Loucy (cell line): Measurements from ENCODE around the gene NRM.
A peak's percentile ranks its signal among the peaks of the same experiment; 100 is the strongest.
"Not testable (repeated sequence)": the region's sequence is repeated elsewhere in the genome, so short reads cannot be mapped to it uniquely, and the experiment has no call there.

Experiments used
- H2AFZ ChIP-seq: fragments of 200-600 bp; sonication (generic); 2 replicates; pipeline ENCODE4 v1.6.0; 2016; ENCODE audit warnings: antibody characterized with exemption, mild to moderate bottlenecking, low read length, moderate library complexity
- H3F3A ChIP-seq: fragments of 200-600 bp; 2 replicates; pipeline ENCODE4 v1.6.0; 2016; ENCODE audit warnings: antibody characterized with exemption, low read depth, mild to moderate bottlenecking
- H3K27me3 ChIP-seq: fragments of 200-600 bp; sonication (generic); 2 replicates; pipeline ENCODE4 v1.6.1; 2014; ENCODE audit warnings: low read length, mild to moderate bottlenecking; ENCODE audit not compliant: insufficient read depth, poor library complexity, severe bottlenecking
- H3K36me3 ChIP-seq: fragments of 200-600 bp; sonication (generic); 2 replicates; pipeline ENCODE4 v1.6.1; 2016; ENCODE audit warnings: low read length; ENCODE audit not compliant: insufficient read depth
- H3K4me1 ChIP-seq: fragments of 200-600 bp; sonication (generic); 2 replicates; pipeline ENCODE4 v1.5.1; 2014; ENCODE audit warnings: low read length, mild to moderate bottlenecking; ENCODE audit not compliant: insufficient read depth, poor library complexity, severe bottlenecking
- H3K4me2 ChIP-seq: fragments of 200-600 bp; sonication (generic); 2 replicates; pipeline ENCODE4 v1.6.0; 2014; ENCODE audit warnings: antibody characterized with exemption, low read length, low read depth, mild to moderate bottlenecking; ENCODE audit not compliant: poor library complexity, severe bottlenecking
- H3K4me3 ChIP-seq: fragments of 200-600 bp; sonication (generic); 2 replicates; pipeline ENCODE4 v1.5.1; 2014; ENCODE audit warnings: low read length, mild to moderate bottlenecking, mixed read lengths; ENCODE audit not compliant: poor library complexity, severe bottlenecking
- H3K79me2 ChIP-seq: fragments of 200-600 bp; sonication (generic); 2 replicates; pipeline ENCODE4 v1.6.1; 2014; ENCODE audit warnings: low read length; ENCODE audit not compliant: insufficient read depth
- H3K9ac ChIP-seq: fragments of 200-600 bp; sonication (generic); 2 replicates; pipeline ENCODE4 v1.6.0; 2014; ENCODE audit warnings: mild to moderate bottlenecking, low read depth, low read length, moderate library complexity; ENCODE audit not compliant: poor library complexity, severe bottlenecking
- H3K9me2 ChIP-seq: fragments of 200-600 bp; sonication (generic); replicated peaks from 2 replicates; pipeline ENCODE4 v1.6.1; 2016; ENCODE audit warnings: low read depth, low read length, mixed read lengths
- H3K9me3 ChIP-seq: fragments of 200-600 bp; sonication (generic); 2 replicates; pipeline ENCODE4 v1.6.1; 2014; ENCODE audit warnings: mild to moderate bottlenecking, antibody characterized with exemption, low read length, low read depth; ENCODE audit not compliant: insufficient read depth
- H4K20me1 ChIP-seq: fragments of 200-600 bp; sonication (generic); 2 replicates; pipeline ENCODE4 v1.6.0; 2014; ENCODE audit warnings: antibody characterized with exemption, low read length, mild to moderate bottlenecking; ENCODE audit not compliant: insufficient read depth, poor library complexity, severe bottlenecking
- CTCF ChIP-seq: fragments of 200-600 bp; sonication (generic); conservative IDR thresholded peaks from 2 replicates; pipeline ENCODE4 v1.5.1; 2014; ENCODE audit warnings: mild to moderate bottlenecking, antibody characterized with exemption, low read length
- EZH2phosphoT487 ChIP-seq: fragments of 200-600 bp; IDR thresholded peaks from 2 replicates; pipeline ENCODE4 v1.6.1; 2018; ENCODE audit warnings: antibody characterized with exemption, mild to moderate bottlenecking, moderate library complexity, borderline replicate concordance

NRM gene

DNA sequence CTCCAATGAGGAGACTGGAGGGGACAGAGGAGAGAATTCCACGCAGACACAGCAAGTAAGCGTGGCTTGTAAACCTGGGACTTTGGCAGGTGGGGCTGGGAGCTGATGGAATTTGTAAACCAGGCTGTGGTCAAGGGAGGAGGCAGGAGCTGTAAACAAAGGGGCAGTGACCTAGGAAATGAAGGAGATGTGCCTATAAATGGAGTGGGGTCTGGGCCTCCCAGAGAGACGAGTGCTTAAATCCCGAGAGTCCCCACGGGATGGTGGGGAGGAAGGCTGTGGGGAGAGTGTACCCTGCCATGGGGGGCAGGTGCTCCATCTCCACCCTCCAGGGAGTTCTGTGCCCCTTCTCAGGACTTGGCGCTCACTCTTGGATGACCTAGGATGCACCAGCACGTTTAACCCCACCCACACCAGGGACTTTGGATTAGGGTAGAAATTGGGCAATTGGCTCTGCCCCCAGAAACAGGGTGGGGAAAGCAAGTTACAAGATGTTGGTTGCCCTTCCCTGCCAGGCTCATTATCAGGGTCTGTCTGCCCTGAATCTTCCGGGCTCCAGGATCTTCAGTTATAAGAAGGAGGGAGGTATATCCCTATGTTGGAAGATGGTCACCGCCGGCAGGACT, 14.0 kb downstream of the NRM start:
- Histone ChIP-seq H3K36me3 (peaks cover 30% of the 10 kb centered on the region; the same call in 1 of the 2 replicates), H3K79me2 (peaks cover 63% of the 10 kb centered on the region), H3K9ac (no peak overlapping the region), H3K4me2 (no peak overlapping the region), H4K20me1 (peaks cover 59% of the 10 kb centered on the region), H3F3A (peaks cover 10% of the 10 kb centered on the region; the same call in 1 of the 2 replicates), H3K9me2 (no peaks in the 10 kb centered on the region), H3K4me1 (peaks cover 20% of the 10 kb centered on the region), H3K4me3 (no peak overlapping the region), H3K27me3 (no peaks in the 10 kb centered on the region), H3K9me3 (no peaks in the 10 kb centered on the region), H2AFZ (no peak overlapping the region)
- TF ChIP-seq EZH2phosphoT487 (no peak), CTCF (no peak)

- Histone ChIP-seq H4K20me1 (peaks cover 27% of the 10 kb centered on the region), H3F3A (peaks cover 10% of the 10 kb centered on the region; the same call in 1 of the 2 replicates), H2AFZ (peak within 1 kb of the TSS; percentile 76), H3K9me3 (no peaks in the 10 kb centered on the region), H3K4me3 (peak within 1 kb of the TSS; percentile 77), H3K27me3 (no peaks in the 10 kb centered on the region), H3K9me2 (no peaks in the 10 kb centered on the region), H3K4me2 (peak within 1 kb of the TSS; percentile 96), H3K79me2 (peaks cover 33% of the 10 kb centered on the region), H3K9ac (peak within 1 kb of the TSS; percentile 92), H3K4me1 (peaks cover 5% of the 10 kb centered on the region), H3K36me3 (peaks cover 24% of the 10 kb centered on the region; the same call in 1 of the 2 replicates)
- no peak for TF ChIP-seq EZH2phosphoT487
- peak; percentile 92 for TF ChIP-seq CTCF
Observed at GRCh38 chr6:30672445-30673253, 18.1 kb downstream of the NRM start, which contains the start of gene DHX16. Gene DHX16, minus strand, starts transcription at chr6:30673006. Its CDS starts 165 bp downstream, at chr6:30672841.

DNA sequence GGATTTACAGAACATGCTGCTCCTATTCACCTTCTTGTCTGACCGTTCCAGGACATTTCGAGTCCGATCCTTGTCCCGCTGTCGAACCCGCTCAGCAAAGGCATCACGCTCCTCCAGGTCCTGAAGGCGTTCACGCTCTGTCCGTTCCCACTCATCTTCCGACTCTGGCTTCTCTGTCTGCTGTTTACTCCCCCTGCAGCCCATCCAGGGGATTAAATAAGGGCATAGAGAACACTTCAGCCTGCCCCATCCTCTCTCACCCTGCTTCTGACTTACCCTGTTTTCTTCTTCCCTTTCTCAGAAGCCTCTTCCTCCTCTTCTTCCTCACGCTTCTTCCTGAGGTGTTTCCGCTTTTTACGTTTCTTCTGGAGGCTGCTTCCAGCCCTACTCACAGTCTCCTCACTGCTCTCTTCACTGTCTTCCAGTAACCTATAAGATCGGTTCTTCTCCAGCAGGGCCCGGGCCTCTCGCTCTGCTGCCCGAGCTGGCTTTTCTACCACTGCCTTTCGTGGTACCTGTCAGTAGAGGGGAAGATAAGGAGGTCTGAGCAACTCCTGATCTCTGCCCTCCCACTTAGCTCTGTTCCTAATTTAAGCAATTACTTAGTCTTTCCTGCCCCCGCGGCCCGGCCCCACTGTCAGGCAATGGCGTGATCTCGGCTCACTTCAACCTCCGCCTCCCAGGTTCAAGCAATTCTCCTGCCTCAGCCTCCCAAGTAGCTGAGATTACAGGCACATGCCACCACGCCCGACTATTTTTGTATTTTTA, 19.8 kb downstream of the NRM start:
- Histone ChIP-seq H4K20me1 (peaks cover 12% of the 10 kb centered on the region), H3K27me3 (no peaks in the 10 kb centered on the region), H2AFZ (no peak overlapping the region), H3K9me2 (no peaks in the 10 kb centered on the region), H3F3A (peaks cover 5% of the 10 kb centered on the region; the same call in 1 of the 2 replicates), H3K36me3 (peaks cover 7% of the 10 kb centered on the region; the same call in 1 of the 2 replicates), H3K4me3 (no peak overlapping the region), H3K4me2 (peak overlapping the region; percentile 96), H3K4me1 (peaks cover 5% of the 10 kb centered on the region), H3K9me3 (no peaks in the 10 kb centered on the region), H3K9ac (peak overlapping the region; percentile 92), H3K79me2 (peaks cover 20% of the 10 kb centered on the region)
- TF ChIP-seq CTCF (peak; percentile 46; the same call in 1 of the 2 replicates), EZH2phosphoT487 (no peak)

DNA sequence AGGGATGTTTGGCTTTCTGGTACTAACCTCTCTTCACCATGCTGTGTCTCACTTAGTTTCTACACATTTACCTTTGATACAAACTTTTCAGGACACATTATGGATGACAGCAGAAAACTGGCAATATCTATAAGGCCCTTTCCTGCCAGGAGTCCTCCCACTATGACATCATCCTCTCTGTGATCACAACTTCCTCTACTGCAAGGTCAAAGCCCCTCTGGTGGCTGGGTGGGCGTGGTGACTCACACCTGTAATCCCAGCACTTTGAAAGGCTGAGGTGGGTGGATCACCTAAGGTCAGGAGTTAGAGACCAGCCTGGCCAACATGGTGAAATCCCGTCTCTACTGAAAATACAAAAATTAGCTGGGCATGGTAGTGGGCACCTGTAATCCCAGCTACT, 24.5 kb downstream of the NRM start:
- not testable (repeated sequence) for H3K4me1 ChIP-seq, H3K9me2 ChIP-seq, H3K4me3 ChIP-seq, H2AFZ ChIP-seq, H3K79me2 ChIP-seq, H3K9me3 ChIP-seq, H3K27me3 ChIP-seq, H3F3A ChIP-seq, H3K9ac ChIP-seq, H4K20me1 ChIP-seq, H3K4me2 ChIP-seq
- peaks cover 31% of the 10 kb centered on the region; the same call in 1 of the 2 replicates for H3K36me3 ChIP-seq
